GM19043 (cell line): Measurements from ENCODE around the gene PTPRD.

ENCODE experiments used
- ATAC-seq: cut with Tn5 transposase; IDR thresholded peaks from one replicate; pipeline ENCODE4 v1.9.1; 2021; ENCODE audit warnings: low read depth; ENCODE audit not compliant: unreplicated experiment

Gene PTPRD

GRCh38 chr9:10062629-10063395, 550.0 kb downstream of the PTPRD start:
- ATAC-seq, result no peak

GRCh38 chr9:10059044-10059443, 553.8 kb downstream of the PTPRD start:
- ATAC-seq, result no peak

GRCh38 chr9:10055886-10056395, 556.9 kb downstream of the PTPRD start:
- ATAC-seq, result no peak

GRCh38 chr9:10054456-10054855, 558.3 kb downstream of the PTPRD start:
- ATAC-seq, result no peak

GRCh38 chr9:10052916-10053315, 559.9 kb downstream of the PTPRD start:
- ATAC-seq, result no peak

GRCh38 chr9:10052181-10052580, 560.6 kb downstream of the PTPRD start:
- no peak for ATAC-seq

- no peak for ATAC-seq
Measured at GRCh38 chr9:10050016-10050415, 562.8 kb downstream of the PTPRD start.

GRCh38 chr9:10048994-10049393, 563.8 kb downstream of the PTPRD start:
- no peak for ATAC-seq

- ATAC-seq, result no peak
Measured at GRCh38 chr9:10045598-10045997, 567.2 kb downstream of the PTPRD start.

- ATAC-seq, result no peak
Measured at GRCh38 chr9:10041726-10042229, 571.0 kb downstream of the PTPRD start.

GRCh38 chr9:10036095-10036494, 576.7 kb downstream of the PTPRD start:
- ATAC-seq, result no peak

GRCh38 chr9:10032166-10032565, 580.6 kb downstream of the PTPRD start:
- no peak for ATAC-seq

GRCh38 chr9:10026443-10026984, 586.3 kb downstream of the PTPRD start:
- no peak for ATAC-seq

GRCh38 chr9:10015755-10016154, 597.0 kb downstream of the PTPRD start:
- no peak for ATAC-seq

- no peak for ATAC-seq
Measured at GRCh38 chr9:10014889-10015288, 597.9 kb downstream of the PTPRD start.

GRCh38 chr9:10009401-10009800, 603.4 kb downstream of the PTPRD start:
- no peak for ATAC-seq

GRCh38 chr9:10008101-10008799, 604.6 kb downstream of the PTPRD start:
- no peak for ATAC-seq

GRCh38 chr9:10007356-10007755, 605.4 kb downstream of the PTPRD start:
- ATAC-seq, result no peak

- no peak for ATAC-seq
Measured at GRCh38 chr9:10005206-10005605, 607.6 kb downstream of the PTPRD start.

GRCh38 chr9:10003047-10003446, 609.8 kb downstream of the PTPRD start:
- no peak for ATAC-seq

GRCh38 chr9:10000669-10001068, 612.1 kb downstream of the PTPRD start:
- no peak for ATAC-seq
